Testis (tissue), 3 donors: Measurements from ENCODE around the gene KLC1. TPM values are rescaled to one million over a fixed set of nuclear protein-coding genes. Genes with fewer than 3 reads are reported as not detected.
A peak's percentile ranks its signal among the peaks of the same experiment; 100 is the strongest.
"Not testable (repeated sequence)": the region's sequence is repeated elsewhere in the genome, so short reads cannot be mapped to it uniquely, and the experiment has no call there.

Source experiments
- DNase-seq: peaks from one replicate; pipeline ENCODE4 v3.0.0-alpha.2; 2019
- H3K27ac ChIP-seq, 2 donors: fragments of 200-600 bp; sonication (generic); one replicate each; pipeline ENCODE4 v1.5.1; 2019
- H3K27me3 ChIP-seq: fragments of 200-600 bp; sonication (generic); one replicate; pipeline ENCODE4 v1.5.1; 2019
- H3K36me3 ChIP-seq: fragments of 200-600 bp; sonication (generic); one replicate; pipeline ENCODE4 v1.5.1; 2017; ENCODE audit warnings: low read depth; ENCODE audit errors: missing control alignments
- H3K4me1 ChIP-seq: fragments of 200-600 bp; sonication (generic); one replicate; pipeline ENCODE4 v1.5.1; 2019
- H3K4me3 ChIP-seq, 2 donors: fragments of 200-600 bp; sonication (generic); one replicate each; pipeline ENCODE4 v1.5.1; 2017 to 2019
- H3K9me3 ChIP-seq: fragments of 200-600 bp; sonication (generic); one replicate; pipeline ENCODE4 v1.5.1; 2017
- CTCF ChIP-seq, 3 experiments: fragments of 450-650 bp in 2 of 3; fragments of 200-600 bp in 1 of 3; sonication (generic) in 1 of 3; IDR thresholded peaks; one replicate each; pipeline ENCODE4 v1.5.1; 2016 to 2019; ENCODE audit warnings: antibody characterized with exemption in 3 of 3, mild to moderate bottlenecking in 2 of 3, moderate library complexity in 1 of 3
- POLR2A ChIP-seq: fragments of 450-650 bp; IDR thresholded peaks from one replicate; pipeline ENCODE4 v1.6.1; 2017; ENCODE audit warnings: antibody characterized with exemption, mild to moderate bottlenecking, moderate library complexity
- WGBS, 2 donors: methylation state at CpG; one replicate each; pipeline ENCODE4 v1.1.5; 2018; 5-methylcytosine and 5-hydroxymethylcytosine counted together
- intact Hi-C: fragments of 100-400 bp; cut with DNase I; formaldehyde crosslinking; loops from one replicate; pipeline ENCODE4 v1.15.1; 2023; ENCODE audit warnings: low total_unique reads
- polyA plus RNA-seq: library from polyadenylated mRNA; stranded (reverse); fragments of 350-450 nt; fragmentation: Illumina TruSeq; extraction: RNeasy Lipid Tissue Mini Kit (QIAGEN cat#74804); gene quantifications from one replicate; pipeline ENCODE4 v1.2.3, GENCODE V29; 2014; ENCODE audit warnings: low read depth, low replicate concordance; ENCODE audit not compliant: insufficient read depth
- total RNA-seq, 2 donors: library from RNA; depleted of rRNA; stranded (reverse); fragments of >200 nt; gene quantifications; one replicate each; pipeline ENCODE4 v1.2.3, GENCODE V29; 2016

Gene KLC1
- total and polyA plus RNA-seq, 3 donors from 2014 or later, result 92.9 to 473 (median 379) TPM

- TF ChIP-seq POLR2A (no peak), CTCF (IDR thresholded peaks at IDR 0.05) (no peak)
- intact Hi-C loops, result no loop called here
- Histone ChIP-seq H3K27me3 (no peaks in the 10 kb centered on the region), H3K36me3 (no peaks in the 10 kb centered on the region), H3K4me1 (peaks cover 11% of the 10 kb centered on the region), H3K27ac (no peak overlapping the region), H3K4me3 (no peak overlapping the region), H3K9me3 (no peaks in the 10 kb centered on the region)
- peak; percentile 75 for DNase-seq
- WGBS, 2 donors, result 46 to 55% methylated on average over 16 of the region's 16 CpGs
These were observed 60.2 kb downstream of the KLC1 start for GRCh38 chr14:103688906-103689902.

- WGBS, 2 donors, result 90% methylated on average over 7 to 8 of the region's 8 CpGs
- H3K9me3 ChIP-seq, result no peaks in the 10 kb centered on the region
- H3K4me1 ChIP-seq, result peaks cover 11% of the 10 kb centered on the region
- no peaks in the 10 kb centered on the region for H3K27me3 ChIP-seq
- TF ChIP-seq POLR2A, result no peak
- TF ChIP-seq CTCF (IDR thresholded peaks at IDR 0.05), result no peak
- no peak overlapping the region for H3K27ac ChIP-seq
- intact Hi-C loops, result no loop called here
- H3K4me3 ChIP-seq, result no peak overlapping the region
- DNase-seq, result no peak
- H3K36me3 ChIP-seq, result no peaks in the 10 kb centered on the region
These were observed 61.3 kb downstream of the KLC1 start for GRCh38 chr14:103690332-103690731.

GRCh38 chr14:103691655-103692054 is 62.6 kb downstream of the KLC1 start:
- H3K4me3 ChIP-seq, DNase-seq, H3K9me3 ChIP-seq, H3K36me3 ChIP-seq, H3K27ac ChIP-seq, intact Hi-C loops, H3K27me3 ChIP-seq: not testable (repeated sequence)
- peaks cover 24% of the 10 kb centered on the region for H3K4me1 ChIP-seq
- WGBS, 2 donors, result 95 to 98% methylated on average over 5 of the region's 5 CpGs

GRCh38 chr14:103692159-103692558 is 63.1 kb downstream of the KLC1 start:
- intact Hi-C loops, result no loop called here
- Histone ChIP-seq H3K27me3 (no peaks in the 10 kb centered on the region), H3K36me3 (no peaks in the 10 kb centered on the region), H3K4me3 (no peak overlapping the region), H3K27ac (no peak overlapping the region), H3K9me3 (no peaks in the 10 kb centered on the region), H3K4me1 (peaks cover 29% of the 10 kb centered on the region)
- WGBS, 2 donors, result 93 to 94% methylated on average over 12 to 17 of the region's 17 CpGs
- DNase-seq, result no peak
- TF ChIP-seq POLR2A, result no peak
- TF ChIP-seq CTCF (IDR thresholded peaks at IDR 0.05), result no peak

- H3K9me3 ChIP-seq, result no peaks in the 10 kb centered on the region
- no peak overlapping the region for H3K4me3 ChIP-seq
- H3K4me1 ChIP-seq, result peaks cover 34% of the 10 kb centered on the region
- no peaks in the 10 kb centered on the region for H3K27me3 ChIP-seq
- TF ChIP-seq CTCF (IDR thresholded peaks at IDR 0.05) (no peak), POLR2A (no peak)
- WGBS, 2 donors, result 88 to 91% methylated on average over 6 to 12 of the region's 12 CpGs
- no peak for DNase-seq
- no peaks in the 10 kb centered on the region for H3K36me3 ChIP-seq
- intact Hi-C loops, result no loop called here
- H3K27ac ChIP-seq, result no peak overlapping the region
These were observed 63.9 kb downstream of the KLC1 start for GRCh38 chr14:103692871-103693270.
